Natural killer cell (primary cell): ENCODE data around the gene CATSPERZ. TPM values are rescaled to one million over a fixed set of nuclear protein-coding genes. Genes with fewer than 3 reads are reported as not detected.

Experiments used
- ATAC-seq, 3 donors: fragments of 150-1000 bp in 2 of 3; fragments of 200-7000 bp in 1 of 3; cut with Tn5 transposase; 1 replicate in 1 of 3; 2 replicates in 2 of 3; pipeline ENCODE4 v1.10.0; 2021; ENCODE audit warnings: mild to moderate bottlenecking in 2 of 3, moderate library complexity in 2 of 3
- DNase-seq, 2 donors: peaks; one replicate each; pipeline versions ENCODE4 v3.0.0 to v3.0.0-alpha.2; 2013 to 2021; ENCODE audit warnings: mixed read lengths in 1 of 2
- H3K27ac ChIP-seq: one replicate; pipeline ENCODE4 v1.5.1; 2013; ENCODE audit warnings: mild to moderate bottlenecking, low read length
- H3K27me3 ChIP-seq: one replicate; pipeline ENCODE4 v1.6.1; 2013; ENCODE audit warnings: low read length; ENCODE audit not compliant: control insufficient read depth, insufficient read depth
- H3K36me3 ChIP-seq: one replicate; pipeline ENCODE4 v1.6.1; 2013; ENCODE audit warnings: low read length; ENCODE audit not compliant: control insufficient read depth, insufficient read depth
- H3K4me1 ChIP-seq: one replicate; pipeline ENCODE4 v1.6.1; 2013; ENCODE audit warnings: low read length; ENCODE audit not compliant: control insufficient read depth, insufficient read depth
- H3K4me3 ChIP-seq: one replicate; pipeline ENCODE4 v1.5.1; 2013; ENCODE audit warnings: low read length
- H3K9me3 ChIP-seq: one replicate; pipeline ENCODE4 v1.6.1; 2013; ENCODE audit warnings: low read length; ENCODE audit not compliant: control insufficient read depth, insufficient read depth
- H3K27ac Mint-ChIP-seq, 2 donors: one replicate each; pipeline ENCODE4 v1.8.0; 2022; ENCODE audit warnings: mild to moderate bottlenecking in 2 of 2, mixed read lengths in 2 of 2, moderate library complexity in 1 of 2
- H3K27me3 Mint-ChIP-seq, 2 donors: one replicate each; pipeline ENCODE4 v1.8.0; 2022; ENCODE audit warnings: low read depth in 2 of 2, mixed read lengths in 2 of 2
- H3K36me3 Mint-ChIP-seq: one replicate; pipeline ENCODE4 v1.8.0; 2022; ENCODE audit warnings: mixed read lengths
- H3K4me1 Mint-ChIP-seq, 2 donors: one replicate each; pipeline ENCODE4 v1.8.0; 2022; ENCODE audit warnings: mixed read lengths in 2 of 2
- H3K4me3 Mint-ChIP-seq: one replicate; pipeline ENCODE4 v1.8.0; 2022; ENCODE audit warnings: mild to moderate bottlenecking, moderate library complexity, mixed read lengths
- H3K9me3 Mint-ChIP-seq, 2 donors: one replicate each; pipeline ENCODE4 v1.8.0; 2022; ENCODE audit warnings: mixed read lengths in 2 of 2
- CTCF ChIP-seq: fragments of 200-600 bp; IDR thresholded peaks from one replicate; pipeline ENCODE4 v1.8.0; 2022; ENCODE audit warnings: antibody characterized with exemption
- WGBS: methylation state at CpG from one replicate; pipeline ENCODE4 v1.1.7; 2013; ENCODE audit warnings: missing lambda C conversion rate; ENCODE audit not compliant: insufficient coverage; 5-methylcytosine and 5-hydroxymethylcytosine counted together
- intact Hi-C: fragments of 100-400 bp; cut with micrococcal nuclease; formaldehyde crosslinking; loops from one replicate; pipeline ENCODE4 v1.14.2; 2022
- total RNA-seq, 4 donors: library from RNA; stranded (reverse); fragments of 120-200 nt in 1 of 4; gene quantifications; one replicate each; pipeline versions ENCODE4 v1.2.3 to v1.2.4, GENCODE V29; 2013 to 2022

CATSPERZ gene
- total RNA-seq, 3 donors from 2014 or later (not counting 1 experiment from before 2014, with no cell fraction given), result 0.80 to 0.90 TPM; not detected in 1

DNA sequence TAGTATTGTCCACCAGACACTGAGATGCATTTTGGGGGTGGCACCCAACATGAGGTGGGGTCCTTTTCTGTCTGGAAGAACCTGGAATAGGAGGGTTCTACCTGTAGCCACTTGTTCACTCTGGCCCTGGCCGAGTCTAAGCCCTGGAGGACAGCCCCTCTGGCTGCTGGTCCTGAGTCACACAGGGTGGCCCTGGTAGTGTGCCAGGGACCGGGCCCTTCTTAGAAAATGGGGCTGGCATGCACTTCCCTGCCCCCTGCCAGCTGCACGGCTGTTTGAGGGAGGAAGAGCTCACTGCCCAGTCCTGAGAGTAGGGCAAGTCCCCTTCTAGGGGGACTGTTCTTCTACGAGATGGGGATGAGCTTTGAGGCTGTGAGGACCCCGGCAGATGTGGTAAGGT, 46.7 kb upstream of the CATSPERZ start:
- Histone ChIP-seq H3K27ac (no peak overlapping the region), H3K9me3 (no peaks in the 10 kb centered on the region), H3K4me3 (no peak overlapping the region), H3K4me1 (peaks cover 27% of the 10 kb centered on the region), H3K36me3 (peaks cover 6% of the 10 kb centered on the region), H3K27me3 (no peaks in the 10 kb centered on the region)
- Mint-ChIP-seq H3K36me3 (no peaks in the 10 kb centered on the region), H3K27ac (no peak overlapping the region), H3K4me1 (peaks cover 0 to 15% of the 10 kb centered on the region in 2 donors), H3K9me3 (no peaks in the 10 kb centered on the region), H3K27me3 (no peaks in the 10 kb centered on the region), H3K4me3 (no peak overlapping the region)
- DNase-seq, result no peak
- intact Hi-C loops, result no loop called here
- no peak for TF ChIP-seq CTCF
- no peak for ATAC-seq
- WGBS, result 83% methylated on average over 5 of the region's 5 CpGs

DNA sequence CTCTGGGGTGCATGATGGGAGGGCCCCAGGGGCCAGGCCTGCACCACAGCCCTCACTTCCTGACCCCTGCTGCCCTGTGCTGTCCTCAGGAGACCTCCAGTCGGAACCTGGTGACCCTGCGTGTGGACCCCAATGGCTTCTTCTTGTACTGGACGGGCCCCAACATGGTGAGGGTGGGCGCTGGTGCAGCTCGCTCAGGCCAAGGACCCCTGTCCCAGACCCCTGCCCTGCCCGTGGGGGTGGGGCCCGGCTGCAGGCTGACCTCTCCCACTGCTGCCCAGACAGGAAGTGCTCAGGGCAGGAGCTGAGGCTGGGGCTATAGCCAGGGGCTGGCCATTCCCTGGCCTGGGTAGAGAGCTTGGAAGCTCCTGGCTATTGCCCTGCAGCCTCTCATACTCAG, 45.8 kb upstream of the CATSPERZ start:
- H3K4me1 Mint-ChIP-seq, result peaks cover 0 to 12% of the 10 kb centered on the region in 2 donors
- H3K4me3 Mint-ChIP-seq, result no peak overlapping the region
- no peak for DNase-seq
- WGBS, result 97% methylated on average over 7 of the region's 7 CpGs
- Histone ChIP-seq H3K9me3 (no peaks in the 10 kb centered on the region), H3K27ac (no peak overlapping the region), H3K4me3 (no peak overlapping the region), H3K36me3 (peaks cover 6% of the 10 kb centered on the region), H3K4me1 (peaks cover 27% of the 10 kb centered on the region), H3K27me3 (no peaks in the 10 kb centered on the region)
- no peak overlapping the region for H3K27ac Mint-ChIP-seq
- no peaks in the 10 kb centered on the region for H3K27me3 Mint-ChIP-seq
- no peak for ATAC-seq
- intact Hi-C loops, result no loop called here
- TF ChIP-seq CTCF, result no peak
- no peaks in the 10 kb centered on the region for H3K36me3 Mint-ChIP-seq
- H3K9me3 Mint-ChIP-seq, result no peaks in the 10 kb centered on the region

GRCh38 chr11:64255135-64256128, 44.7 kb upstream of the CATSPERZ start:
- 95% methylated on average over 35 of the region's 35 CpGs for WGBS
- Histone ChIP-seq H3K9me3 (no peaks in the 10 kb centered on the region), H3K4me1 (peaks cover 25% of the 10 kb centered on the region), H3K27me3 (no peaks in the 10 kb centered on the region), H3K36me3 (peaks cover 6% of the 10 kb centered on the region), H3K27ac (no peak overlapping the region), H3K4me3 (no peak overlapping the region)
- Mint-ChIP-seq H3K27me3 (no peaks in the 10 kb centered on the region), H3K27ac (no peak overlapping the region), H3K36me3 (no peaks in the 10 kb centered on the region), H3K9me3 (no peaks in the 10 kb centered on the region), H3K4me3 (no peak overlapping the region), H3K4me1 (peaks cover 0 to 19% of the 10 kb centered on the region in 2 donors)
- intact Hi-C loops, result no loop called here
- no peak for TF ChIP-seq CTCF
- DNase-seq (no peak), ATAC-seq (no peak)
